WI38 (cell line): ENCODE results near the gene CHGA.

Experiments used
- H3K4me3 ChIP-seq: 2 replicates; pipeline ENCODE4 v1.5.1; 2011; ENCODE audit warnings: low read depth, mild to moderate bottlenecking, control low read depth, low read length
- TF ChIP-seq, protein P1 (sequence below): IDR thresholded peaks from 2 replicates; pipeline ENCODE4 v1.5.1; 2012; ENCODE audit warnings: low read depth, mild to moderate bottlenecking, control low read depth, low read length

Gene CHGA

DNA sequence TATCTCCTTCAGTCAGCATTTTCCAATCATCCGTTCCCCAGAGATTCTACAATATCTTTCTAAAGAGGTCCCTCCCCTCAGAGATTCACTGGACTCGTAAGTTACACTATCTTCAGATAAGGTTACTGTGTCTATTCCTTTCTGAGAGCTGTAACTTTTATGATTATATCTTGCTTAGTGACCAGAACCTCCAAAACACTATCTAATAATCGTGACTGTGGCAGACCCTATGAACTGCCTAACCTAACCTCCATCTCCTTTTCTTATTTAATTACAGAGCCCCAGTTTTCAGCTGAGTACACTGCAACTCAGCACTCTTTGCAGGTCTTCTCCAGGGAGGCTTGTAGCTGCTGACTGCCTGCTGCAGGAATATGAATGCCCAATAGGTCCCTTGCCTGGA lies 38.5 kb upstream of the CHGA start:
- H3K4me3 ChIP-seq, result no peak overlapping the region
- TF ChIP-seq, protein P1, sequence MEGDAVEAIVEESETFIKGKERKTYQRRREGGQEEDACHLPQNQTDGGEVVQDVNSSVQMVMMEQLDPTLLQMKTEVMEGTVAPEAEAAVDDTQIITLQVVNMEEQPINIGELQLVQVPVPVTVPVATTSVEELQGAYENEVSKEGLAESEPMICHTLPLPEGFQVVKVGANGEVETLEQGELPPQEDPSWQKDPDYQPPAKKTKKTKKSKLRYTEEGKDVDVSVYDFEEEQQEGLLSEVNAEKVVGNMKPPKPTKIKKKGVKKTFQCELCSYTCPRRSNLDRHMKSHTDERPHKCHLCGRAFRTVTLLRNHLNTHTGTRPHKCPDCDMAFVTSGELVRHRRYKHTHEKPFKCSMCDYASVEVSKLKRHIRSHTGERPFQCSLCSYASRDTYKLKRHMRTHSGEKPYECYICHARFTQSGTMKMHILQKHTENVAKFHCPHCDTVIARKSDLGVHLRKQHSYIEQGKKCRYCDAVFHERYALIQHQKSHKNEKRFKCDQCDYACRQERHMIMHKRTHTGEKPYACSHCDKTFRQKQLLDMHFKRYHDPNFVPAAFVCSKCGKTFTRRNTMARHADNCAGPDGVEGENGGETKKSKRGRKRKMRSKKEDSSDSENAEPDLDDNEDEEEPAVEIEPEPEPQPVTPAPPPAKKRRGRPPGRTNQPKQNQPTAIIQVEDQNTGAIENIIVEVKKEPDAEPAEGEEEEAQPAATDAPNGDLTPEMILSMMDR, result no peak

DNA sequence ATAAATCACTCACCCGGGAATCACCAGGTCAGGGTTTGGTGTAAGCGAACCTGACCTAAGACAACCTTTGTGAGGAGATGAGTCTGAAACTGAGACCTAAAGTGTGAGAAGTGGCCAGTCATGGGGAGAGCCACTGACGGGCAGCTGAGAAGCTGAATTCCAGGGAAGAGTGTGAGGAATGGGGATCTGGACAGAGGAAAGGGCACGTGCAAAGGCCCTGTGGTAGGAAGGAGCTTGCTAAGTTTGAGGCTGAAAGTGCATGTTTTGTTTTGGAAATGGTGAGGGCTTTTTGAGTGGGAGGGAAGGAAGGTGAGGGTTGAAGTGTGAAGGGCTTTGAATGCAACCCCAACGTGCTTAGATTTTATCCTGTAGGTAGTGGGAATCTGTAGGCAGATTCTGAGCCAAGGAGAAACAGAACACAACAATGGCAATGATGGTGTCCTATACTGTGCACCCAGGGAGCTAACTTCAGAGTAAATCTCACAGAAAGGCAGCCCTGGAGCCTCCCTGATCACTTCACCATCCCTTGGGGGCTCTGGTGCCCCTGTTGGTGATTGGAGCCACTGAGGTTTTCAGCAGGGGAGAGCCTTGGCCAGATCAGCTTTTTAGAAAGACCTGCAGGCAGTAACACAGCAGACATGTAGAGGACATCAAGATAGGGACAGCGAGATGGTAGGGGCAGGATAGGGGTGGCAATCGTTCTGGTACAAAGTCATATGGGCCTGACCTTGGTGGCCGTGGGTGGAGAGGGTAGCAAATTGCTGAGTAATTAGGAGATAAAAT lies 37.5 kb upstream of the CHGA start:
- H3K4me3 ChIP-seq, result no peak overlapping the region
- TF ChIP-seq, protein P1, result no peak

DNA sequence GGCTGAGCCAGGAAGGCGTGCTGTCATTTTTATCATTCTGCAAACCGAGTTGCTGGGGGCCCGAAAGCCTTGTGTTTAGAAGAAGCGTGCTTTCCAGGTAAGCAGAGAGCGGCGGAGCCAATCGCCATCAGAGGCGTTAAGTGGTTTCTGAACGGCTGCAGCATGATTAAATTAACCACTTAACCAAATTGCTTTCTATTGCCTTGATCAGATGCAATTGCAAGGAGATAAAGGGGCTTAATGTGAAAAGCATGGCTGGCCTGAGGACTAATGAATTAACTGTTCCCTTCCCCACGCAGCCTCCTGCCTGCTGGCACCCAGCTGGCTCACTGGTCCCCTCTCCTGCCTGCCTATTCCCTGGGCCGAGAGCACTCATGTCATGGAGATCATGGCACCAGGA lies 36.6 kb upstream of the CHGA start:
- TF ChIP-seq, protein P1, result no peak
- H3K4me3 ChIP-seq, result no peak overlapping the region

DNA sequence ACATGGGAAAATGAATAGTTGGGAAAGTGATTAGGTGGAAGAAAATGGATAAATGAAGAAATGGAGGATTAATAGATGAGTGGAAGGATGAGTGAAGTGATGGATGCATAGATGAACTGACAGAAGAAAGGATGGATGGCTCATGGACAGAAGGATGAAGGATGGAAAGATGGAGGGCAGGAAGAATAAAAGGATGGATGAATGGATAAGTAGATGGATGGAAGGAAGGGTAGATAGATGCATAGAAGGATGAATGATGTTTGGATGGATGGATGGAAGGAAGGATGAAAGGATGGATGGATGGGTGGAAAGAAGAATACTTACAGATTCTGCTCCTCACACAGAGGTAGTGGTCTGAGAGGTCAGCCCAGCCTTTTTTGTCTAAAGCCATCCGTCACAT lies 35.8 kb upstream of the CHGA start:
- TF ChIP-seq, protein P1, result no peak

DNA sequence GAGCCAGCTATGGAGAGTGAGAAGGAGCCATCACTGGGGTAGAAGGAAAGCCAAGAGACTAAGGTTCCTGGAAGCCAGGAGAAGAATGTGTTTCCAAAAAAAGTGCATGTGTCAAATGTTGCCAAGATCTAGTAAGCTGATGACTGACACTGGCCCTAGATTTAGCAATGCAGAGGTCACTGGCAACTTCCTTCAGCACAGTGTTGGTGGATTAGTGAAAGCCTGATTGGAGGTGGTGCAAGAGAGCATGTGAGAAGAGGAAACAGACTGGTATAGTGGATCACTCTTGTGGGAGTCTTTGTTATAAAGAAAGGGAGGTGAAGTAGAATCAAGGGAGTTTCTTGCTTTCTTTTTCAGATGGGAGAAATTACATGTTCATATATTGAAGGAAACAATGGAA lies 34.1 kb upstream of the CHGA start:
- no peak overlapping the region for H3K4me3 ChIP-seq
- TF ChIP-seq, protein P1, result no peak

More for the DNA sequence above, 35.8 kb upstream of the CHGA start:
- H3K4me3 ChIP-seq, result no peak overlapping the region

DNA sequence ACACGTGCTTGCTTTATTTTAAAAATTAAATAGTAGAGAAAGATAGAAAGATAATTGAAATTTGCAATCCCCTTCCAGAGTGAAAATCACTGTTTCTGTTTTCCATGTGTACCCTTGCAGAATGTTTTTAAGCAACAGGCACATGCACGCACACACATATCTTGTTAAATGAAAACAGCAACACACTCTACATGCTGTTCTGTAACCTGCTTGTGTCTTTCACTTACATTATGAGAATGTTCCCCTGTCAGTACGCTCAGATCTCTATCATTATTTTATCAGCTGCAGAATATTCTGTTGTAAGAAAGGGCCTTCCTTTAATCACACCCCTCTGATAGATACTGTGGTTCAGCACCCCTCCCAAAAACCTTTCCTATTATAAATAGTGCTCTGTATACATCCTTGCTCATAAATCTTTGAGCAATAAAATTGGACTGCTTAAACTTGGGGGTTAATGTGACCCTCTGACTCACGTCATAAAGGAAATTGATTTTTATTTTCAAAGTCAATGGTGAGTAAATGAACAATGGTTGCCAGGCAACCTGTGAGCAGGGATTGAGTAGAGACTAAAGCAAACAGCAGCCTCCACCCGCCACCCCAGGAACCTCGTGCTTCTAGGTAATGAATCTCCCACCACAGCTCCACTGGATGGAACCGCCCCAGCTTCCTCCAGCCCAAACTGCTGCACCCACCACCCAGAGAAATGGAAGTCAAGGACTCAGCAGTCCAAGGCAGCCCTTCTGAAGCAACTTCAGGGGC lies 31.9 kb upstream of the CHGA start:
- TF ChIP-seq, protein P1, result no peak
- no peak overlapping the region for H3K4me3 ChIP-seq

DNA sequence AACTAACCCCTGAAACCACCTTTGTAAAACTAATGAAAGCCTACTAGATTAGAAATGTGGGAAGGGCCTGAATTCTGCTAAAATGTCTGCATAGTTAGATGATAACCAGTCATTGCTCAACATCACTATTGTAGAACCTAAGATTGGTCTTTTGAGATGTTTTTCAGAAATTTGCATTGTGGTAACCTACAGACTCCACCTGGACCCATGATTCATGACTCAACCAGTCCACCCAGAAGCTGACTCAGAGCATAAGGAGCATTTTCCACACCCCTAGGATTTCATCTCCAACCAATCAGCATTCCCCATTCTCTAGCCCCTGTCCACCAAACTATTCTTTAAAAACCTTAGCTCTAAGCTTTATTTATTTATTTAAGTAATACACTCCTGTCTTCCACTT lies 30.4 kb upstream of the CHGA start:
- H3K4me3 ChIP-seq, result no peak overlapping the region
- TF ChIP-seq, protein P1, result no peak
